HepG2 (cell line): ENCODE measurements around the gene PIM1. TPM values are rescaled to one million over a fixed set of nuclear protein-coding genes. Genes with fewer than 3 reads are reported as not detected.

Experiments used
- BCL3 ChIP-seq: sonication (generic); formaldehyde crosslinking; IDR thresholded peaks from 2 replicates; pipeline ENCODE4 v1.5.1; 2020; ENCODE audit warnings: mild to moderate bottlenecking, missing genetic modification reagents, moderate library complexity
- EEA1 ChIP-seq: sonication (generic); formaldehyde crosslinking; IDR thresholded peaks from 2 replicates; pipeline ENCODE4 v1.5.1; 2020; ENCODE audit warnings: mild to moderate bottlenecking, missing genetic modification reagents, borderline replicate concordance
- GFI1 ChIP-seq: sonication (generic); formaldehyde crosslinking; IDR thresholded peaks from 2 replicates; pipeline ENCODE4 v1.5.0; 2020; ENCODE audit warnings: missing genetic modification reagents, mild to moderate bottlenecking, borderline replicate concordance
- ISX ChIP-seq: sonication (generic); formaldehyde crosslinking; conservative IDR thresholded peaks from 2 replicates; pipeline ENCODE4 v1.5.0; 2020; ENCODE audit warnings: missing genetic modification reagents
- KDM6A ChIP-seq: IDR thresholded peaks from 2 replicates; pipeline ENCODE4 v1.6.1; 2016; ENCODE audit warnings: low read depth
- KLF12 ChIP-seq: sonication (generic); formaldehyde crosslinking; IDR thresholded peaks from 2 replicates; pipeline ENCODE4 v1.4.0; 2020; ENCODE audit warnings: missing genetic modification reagents, borderline replicate concordance
- PHF8 ChIP-seq: sonication (generic); formaldehyde crosslinking; IDR thresholded peaks from 2 replicates; pipeline ENCODE4 v1.5.0; 2020; ENCODE audit warnings: missing genetic modification reagents
- PITX1 ChIP-seq: sonication (generic); formaldehyde crosslinking; IDR thresholded peaks from 2 replicates; pipeline ENCODE4 v1.5.1; 2020; ENCODE audit warnings: mild to moderate bottlenecking, missing genetic modification reagents
- SOX13 ChIP-seq, 3 experiments: fragments of 450-650 bp in 1 of 3; sonication (generic) in 1 of 3; formaldehyde crosslinking in 1 of 3; IDR thresholded peaks in 2 of 3; conservative IDR thresholded peaks in 1 of 3; 2 replicates each; pipeline versions ENCODE4 v1.5.0 to v1.6.1; 2016 to 2020; ENCODE audit warnings: antibody characterized with exemption in 1 of 3, mild to moderate bottlenecking in 1 of 3, missing compliant biosample characterization in 1 of 3, missing genetic modification reagents in 1 of 3, moderate library complexity in 1 of 3
- TGIF2 ChIP-seq: IDR thresholded peaks from 2 replicates; pipeline ENCODE4 v1.6.1; 2016; ENCODE audit warnings: control low read depth, missing compliant biosample characterization
- WIZ ChIP-seq: sonication (generic); formaldehyde crosslinking; IDR thresholded peaks from 2 replicates; pipeline ENCODE4 v1.5.1; 2020; ENCODE audit warnings: mild to moderate bottlenecking, missing genetic modification reagents
- ZC3H4 ChIP-seq: sonication (generic); formaldehyde crosslinking; IDR thresholded peaks from 2 replicates; pipeline ENCODE4 v1.4.0; 2020; ENCODE audit warnings: missing genetic modification reagents, borderline replicate concordance
- ZNF317 ChIP-seq: sonication (generic); formaldehyde crosslinking; IDR thresholded peaks from 2 replicates; pipeline ENCODE4 v1.5.0; 2020; ENCODE audit warnings: mild to moderate bottlenecking, missing genetic modification reagents
- ZNF362 ChIP-seq: sonication (generic); formaldehyde crosslinking; IDR thresholded peaks from 2 replicates; pipeline ENCODE4 v1.4.0; 2020; ENCODE audit warnings: missing genetic modification reagents, mild to moderate bottlenecking, borderline replicate concordance
- ZNF646 ChIP-seq: sonication (generic); formaldehyde crosslinking; IDR thresholded peaks from 2 replicates; pipeline ENCODE4 v1.9.0; 2021; ENCODE audit warnings: mild to moderate bottlenecking, missing genetic modification reagents
- ZNF784 ChIP-seq: sonication (generic); formaldehyde crosslinking; IDR thresholded peaks from 2 replicates; pipeline ENCODE4 v1.5.1; 2020; ENCODE audit warnings: missing genetic modification reagents, mild to moderate bottlenecking, borderline replicate concordance
- ZNF792 ChIP-seq: IDR thresholded peaks from 2 replicates; pipeline ENCODE4 v1.6.1; 2016
- ZSCAN31 ChIP-seq: sonication (generic); formaldehyde crosslinking; IDR thresholded peaks from 2 replicates; pipeline ENCODE4 v1.5.0; 2020; ENCODE audit warnings: low read depth, mild to moderate bottlenecking, missing genetic modification reagents
- polyA plus RNA-seq, 8 experiments: library from polyadenylated mRNA; depleted of rRNA in 3 of 8; stranded (reverse) in 7 of 8; unstranded in 1 of 8; fragments of >200 nt; fragmentation: Illumina TruSeq in 4 of 8; extraction: Trizol in 4 of 8; gene quantifications; 2 replicates each; pipeline versions ENCODE4 v1.2.1 to v1.2.3, GENCODE V29; 2011 to 2016; ENCODE audit warnings: low read depth in 4 of 8, missing spikeins in 1 of 8, mixed read lengths in 1 of 8; ENCODE audit not compliant: insufficient read depth in 1 of 8
- total RNA-seq, 5 experiments: library from RNA; depleted of rRNA; stranded (reverse); fragments of >200 nt; fragmentation: Illumina TruSeq; extraction: Trizol; gene quantifications; 2 replicates each; pipeline ENCODE4 v1.2.3, GENCODE V29; 2016; ENCODE audit warnings: low read depth in 1 of 5

Gene PIM1
- total and polyA plus RNA-seq, 2 of the 13 experiments (the other 11 are each of a cell fraction or from before 2014, with no cell fraction given), result 29.4 to 117 TPM

GRCh38 chr6:37169496-37170272 is at the start of gene PIM1 (continued):
- TF ChIP-seq ZNF646, result 0 out of 2 replicates have a peak, but pooled peaks have one; percentile 30
- no peak for TF ChIP-seq EEA1 (CRISPR knock-in tag)
- TF ChIP-seq BCL3 (CRISPR knock-in tag), result no peak
- no peak; the same call in 1 of the 2 replicates for TF ChIP-seq PHF8 (CRISPR knock-in tag)
- peak; percentile 72 for TF ChIP-seq ZNF317 (CRISPR knock-in tag)
- peak; percentile 92 for TF ChIP-seq SOX13 (IDR thresholded peaks at IDR 0.05)
- TF ChIP-seq SOX13 (CRISPR knock-in tag; conservative IDR thresholded peaks at IDR 0.05 in 1 of 2, IDR thresholded peaks at IDR 0.05 in 1 of 2), result peak in 1 of 2 experiments; percentile 96; a peak in 2 of 4 replicates
- 0 out of 2 replicates have a peak, but pooled peaks have one; percentile 39 for TF ChIP-seq TGIF2 (CRISPR knock-in tag)
- peak; percentile 67 for TF ChIP-seq ZNF362 (CRISPR knock-in tag)
- TF ChIP-seq KDM6A, result peak; percentile 64
- TF ChIP-seq ZNF784, result no peak
- peak; percentile 75; the same call in 1 of the 2 replicates for TF ChIP-seq ZNF792
- 0 out of 2 replicates have a peak, but pooled peaks have one; percentile 21 for TF ChIP-seq WIZ (CRISPR knock-in tag)
- peak; percentile 57; the same call in 1 of the 2 replicates for TF ChIP-seq KLF12
- TF ChIP-seq GFI1 (CRISPR knock-in tag), result peak; percentile 93
- TF ChIP-seq PITX1 (CRISPR knock-in tag), result peak; percentile 93
- peak; percentile 68 for TF ChIP-seq ZSCAN31 (CRISPR knock-in tag)
- TF ChIP-seq ISX (CRISPR knock-in tag), result 0 out of 2 replicates have a peak, but pooled peaks have one; percentile 29
- no peak for TF ChIP-seq ZC3H4 (CRISPR knock-in tag)
